Kidney epithelial cell (primary cell): ENCODE measurements around the gene SPIRE2. TPM values are rescaled to one million over a fixed set of nuclear protein-coding genes. Genes with fewer than 3 reads are reported as not detected.
"Not testable (repeated sequence)": the region's sequence is repeated elsewhere in the genome, so short reads cannot be mapped to it uniquely, and the experiment has no call there.

Source experiments
- DNase-seq: peaks from one replicate; pipeline ENCODE4 v3.0.0-alpha.2; 2010; ENCODE audit warnings: low read depth
- H3K27me3 ChIP-seq: 2 replicates; pipeline ENCODE4 v1.6.0; 2011; ENCODE audit warnings: low read length; ENCODE audit not compliant: control insufficient read depth, insufficient read depth
- H3K36me3 ChIP-seq: 2 replicates; pipeline ENCODE4 v1.5.1; 2011; ENCODE audit warnings: low read length; ENCODE audit not compliant: control insufficient read depth, insufficient read depth
- H3K4me3 ChIP-seq: 2 replicates; pipeline ENCODE4 v1.5.1; 2011; ENCODE audit warnings: low read depth, mild to moderate bottlenecking, control low read depth, low read length
- CTCF ChIP-seq: IDR thresholded peaks from 2 replicates; pipeline ENCODE4 v1.5.1; 2011; ENCODE audit warnings: mild to moderate bottlenecking, moderate library complexity, low read length, control low read depth, inconsistent platforms; ENCODE audit not compliant: insufficient read depth, poor library complexity, severe bottlenecking
- total RNA-seq: library from RNA; depleted of rRNA; stranded (reverse); fragments of >200 nt; gene quantifications from 2 replicates; pipeline ENCODE4 v1.2.3, GENCODE V29; 2015

The SPIRE2 gene
- 1.2 and 1.4 TPM in 2 replicates for total RNA-seq

GRCh38 chr16:89828199-89828869, at the start of gene SPIRE2:
TSS of gene SPIRE2 (plus strand) at chr16:89828475. CDS start at chr16:89828551, 76 bp downstream.
- Histone ChIP-seq H3K36me3 (no peaks in the 10 kb centered on the region), H3K4me3 (peak within 1 kb of the TSS; percentile 48), H3K27me3 (no peaks in the 10 kb centered on the region)
- no peak for DNase-seq
- TF ChIP-seq CTCF = no peak

- TF ChIP-seq CTCF = no peak
- no peaks in the 10 kb centered on the region for H3K27me3 ChIP-seq
- H3K36me3 ChIP-seq = no peaks in the 10 kb centered on the region
- DNase-seq = no peak
- H3K4me3 ChIP-seq = no peak overlapping the region
Observed at GRCh38 chr16:89779231-89779908, 48.9 kb upstream of the SPIRE2 start.

DNA sequence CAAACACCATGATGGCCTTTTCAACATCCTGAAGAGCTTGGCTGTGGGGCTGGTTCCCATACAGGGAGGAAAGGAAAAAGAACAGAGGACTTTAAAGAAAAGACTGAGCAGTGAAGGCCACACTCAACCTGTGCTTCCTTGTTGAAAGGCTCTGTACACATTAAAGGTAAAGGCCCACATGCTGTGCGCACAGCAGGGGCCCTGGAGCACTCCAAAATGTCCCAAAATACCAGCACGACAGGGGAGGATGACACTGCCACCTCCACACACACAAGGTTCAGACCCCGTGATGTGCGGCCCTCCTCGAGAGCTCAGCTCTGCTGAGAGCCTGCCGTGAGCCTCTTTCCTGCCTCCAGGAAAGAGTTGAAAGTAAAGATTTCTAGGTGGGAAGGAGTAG, 48.4 kb upstream of the SPIRE2 start:
- TF ChIP-seq CTCF = no peak
- no peaks in the 10 kb centered on the region for H3K27me3 ChIP-seq
- H3K4me3 ChIP-seq = no peak overlapping the region
- no peak for DNase-seq
- no peaks in the 10 kb centered on the region for H3K36me3 ChIP-seq

GRCh38 chr16:89782489-89782888, 45.8 kb upstream of the SPIRE2 start:
- Histone ChIP-seq H3K36me3 (no peaks in the 10 kb centered on the region), H3K4me3 (no peak overlapping the region), H3K27me3 (no peaks in the 10 kb centered on the region)
- no peak for DNase-seq
- no peak for TF ChIP-seq CTCF

DNA sequence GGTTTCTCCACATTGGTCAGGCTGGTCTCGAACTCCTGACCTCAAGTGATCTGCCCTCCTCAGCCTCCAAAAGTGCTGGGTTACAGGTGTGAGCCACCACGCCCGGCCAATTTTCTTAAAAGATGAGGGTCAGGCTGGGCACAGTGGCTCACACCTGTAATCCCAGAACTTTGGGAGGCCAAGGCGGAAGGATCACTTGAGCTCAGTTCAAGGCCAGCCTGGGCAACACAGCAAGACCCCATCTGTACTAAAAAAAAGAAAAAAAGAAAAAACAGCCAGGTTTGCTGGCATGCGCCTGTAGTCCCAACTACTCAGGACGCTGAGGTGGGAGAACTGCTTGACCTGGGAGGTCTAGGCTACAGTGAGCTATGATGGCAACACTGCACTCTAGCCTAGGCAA, 44.3 kb upstream of the SPIRE2 start:
- not testable (repeated sequence) for DNase-seq, H3K36me3 ChIP-seq, H3K27me3 ChIP-seq, H3K4me3 ChIP-seq

DNA sequence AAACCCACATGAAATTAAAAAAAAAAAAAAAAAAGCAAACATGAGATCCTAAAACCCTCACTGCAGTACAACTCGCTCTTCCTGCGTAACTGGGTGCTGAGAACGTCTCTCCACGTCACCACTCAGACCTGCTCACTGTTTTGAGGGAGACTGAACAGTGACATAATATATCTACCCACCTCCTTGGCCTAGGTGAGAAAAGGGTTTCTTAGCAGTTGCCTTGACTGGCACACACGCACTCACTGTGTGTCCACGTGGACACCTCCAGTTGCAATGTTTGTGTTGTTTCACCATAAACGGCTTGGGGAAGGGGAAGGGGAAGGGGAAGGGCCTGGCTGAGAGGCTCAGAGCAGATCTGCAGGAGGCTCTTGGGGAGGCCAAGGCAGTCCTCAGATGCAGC, 43.9 kb upstream of the SPIRE2 start:
- no peak for TF ChIP-seq CTCF
- H3K4me3 ChIP-seq = no peak overlapping the region
- DNase-seq = no peak
- no peaks in the 10 kb centered on the region for H3K36me3 ChIP-seq
- no peaks in the 10 kb centered on the region for H3K27me3 ChIP-seq
